HG03097 (cell line): ENCODE data around the gene KRT16.
"Not testable (repeated sequence)": the region's sequence is repeated elsewhere in the genome, so short reads cannot be mapped to it uniquely, and the experiment has no call there.

Experiments
- ATAC-seq: cut with Tn5 transposase; IDR thresholded peaks from one replicate; pipeline ENCODE4 v1.9.1; 2021; ENCODE audit not compliant: unreplicated experiment, low FRiP score

The KRT16 gene

GRCh38 chr17:41612376-41613160 lies at the start of gene KRT16:
Gene KRT16, minus strand, starts transcription at chr17:41612767. Its CDS starts 79 bp downstream, at chr17:41612688.
- not testable (repeated sequence) for ATAC-seq

GRCh38 chr17:41660221-41660711 lies 47.7 kb upstream of the KRT16 start:
- no peak for ATAC-seq

- no peak for ATAC-seq
Measured at GRCh38 chr17:41659427-41660212, 47.1 kb upstream of the KRT16 start.

- ATAC-seq, result no peak
Measured at GRCh38 chr17:41658846-41659245, 46.3 kb upstream of the KRT16 start.

DNA sequence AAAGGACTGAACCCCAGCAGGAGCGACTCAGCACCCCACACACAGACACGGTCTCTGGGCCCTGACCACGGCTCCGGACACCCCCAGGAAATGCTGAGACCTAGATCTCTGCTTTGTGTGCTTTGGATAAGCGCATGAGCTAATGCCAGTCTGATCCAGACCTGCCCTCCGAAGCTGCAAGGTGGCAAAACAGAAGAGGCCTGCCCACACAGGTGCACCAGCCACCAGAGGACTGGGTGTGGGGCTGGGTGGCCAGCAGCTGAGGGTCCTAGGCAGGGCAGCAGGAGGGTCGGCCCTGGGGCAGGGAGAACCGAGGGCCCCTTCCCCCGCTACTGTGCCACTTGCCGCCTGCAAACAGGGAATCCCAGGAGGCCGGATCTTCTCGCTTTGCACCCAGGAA lies 45.4 kb upstream of the KRT16 start:
- ATAC-seq, result no peak

- no peak for ATAC-seq
Measured at GRCh38 chr17:41657176-41657754, 44.7 kb upstream of the KRT16 start.

DNA sequence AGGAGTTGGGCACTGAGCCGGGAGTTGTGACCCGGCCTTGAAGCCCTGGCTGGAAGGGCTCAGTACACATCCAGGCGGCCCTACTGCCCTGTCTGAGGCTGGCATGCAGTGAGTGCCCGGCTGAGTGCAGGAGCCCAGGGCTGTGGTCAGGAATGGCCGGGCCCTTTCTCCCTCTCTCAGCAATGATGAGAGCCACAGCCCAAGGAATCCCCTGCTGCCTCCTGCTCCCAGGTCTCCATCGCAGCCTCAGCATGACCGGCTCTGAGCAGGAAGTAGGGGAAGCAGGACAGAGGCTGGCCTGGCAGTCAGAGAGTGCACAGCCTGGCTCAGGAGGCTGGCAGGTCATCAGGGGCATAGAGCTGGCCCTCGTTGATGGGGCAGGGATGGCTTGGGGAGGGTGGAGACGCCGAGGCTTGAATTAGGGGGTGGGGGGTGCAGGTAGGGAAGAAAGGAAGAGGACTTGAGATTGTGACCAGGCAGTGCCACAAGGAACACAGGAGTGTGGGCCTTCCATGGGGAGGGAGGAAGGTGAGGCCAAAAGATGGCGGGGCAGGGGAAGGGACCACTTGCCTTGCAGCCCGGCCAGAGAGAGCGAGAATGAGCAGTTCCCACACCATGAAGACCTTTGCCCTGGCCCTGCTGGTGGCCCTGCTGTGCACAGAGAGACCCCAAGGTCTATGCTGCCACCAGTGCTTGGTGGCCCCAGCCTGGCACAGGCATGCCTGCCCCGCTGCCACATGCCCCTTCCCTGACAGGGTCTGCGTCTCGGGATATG lies 43.9 kb upstream of the KRT16 start:
- no peak for ATAC-seq

DNA sequence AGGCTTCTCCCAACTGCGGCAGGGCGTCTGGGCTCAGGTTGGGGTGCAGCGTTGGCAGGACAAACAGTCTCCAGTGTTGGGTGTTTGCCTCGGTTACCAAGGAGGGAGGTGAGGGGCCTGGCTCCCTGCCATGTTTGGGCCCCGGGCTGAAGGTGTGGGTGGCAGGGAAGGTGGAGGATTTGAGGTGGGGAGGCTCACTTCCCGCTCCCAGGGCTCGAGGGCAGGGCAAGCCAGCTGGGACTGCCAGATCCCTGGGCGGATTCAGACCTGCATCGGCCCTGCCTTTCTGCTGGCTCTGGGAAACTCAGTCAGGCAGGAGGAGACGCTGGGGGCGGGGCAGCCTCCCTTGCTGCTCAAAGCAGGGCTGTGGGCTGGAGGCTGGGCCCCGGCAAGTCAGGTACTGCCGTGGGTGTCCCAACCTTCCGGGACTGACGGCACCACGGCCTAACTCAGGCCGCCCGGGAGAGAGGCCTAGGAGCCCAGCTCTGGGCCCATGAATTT lies 43.1 kb upstream of the KRT16 start:
- no peak for ATAC-seq

GRCh38 chr17:41654678-41655607 lies 42.4 kb upstream of the KRT16 start:
- ATAC-seq, result no peak

DNA sequence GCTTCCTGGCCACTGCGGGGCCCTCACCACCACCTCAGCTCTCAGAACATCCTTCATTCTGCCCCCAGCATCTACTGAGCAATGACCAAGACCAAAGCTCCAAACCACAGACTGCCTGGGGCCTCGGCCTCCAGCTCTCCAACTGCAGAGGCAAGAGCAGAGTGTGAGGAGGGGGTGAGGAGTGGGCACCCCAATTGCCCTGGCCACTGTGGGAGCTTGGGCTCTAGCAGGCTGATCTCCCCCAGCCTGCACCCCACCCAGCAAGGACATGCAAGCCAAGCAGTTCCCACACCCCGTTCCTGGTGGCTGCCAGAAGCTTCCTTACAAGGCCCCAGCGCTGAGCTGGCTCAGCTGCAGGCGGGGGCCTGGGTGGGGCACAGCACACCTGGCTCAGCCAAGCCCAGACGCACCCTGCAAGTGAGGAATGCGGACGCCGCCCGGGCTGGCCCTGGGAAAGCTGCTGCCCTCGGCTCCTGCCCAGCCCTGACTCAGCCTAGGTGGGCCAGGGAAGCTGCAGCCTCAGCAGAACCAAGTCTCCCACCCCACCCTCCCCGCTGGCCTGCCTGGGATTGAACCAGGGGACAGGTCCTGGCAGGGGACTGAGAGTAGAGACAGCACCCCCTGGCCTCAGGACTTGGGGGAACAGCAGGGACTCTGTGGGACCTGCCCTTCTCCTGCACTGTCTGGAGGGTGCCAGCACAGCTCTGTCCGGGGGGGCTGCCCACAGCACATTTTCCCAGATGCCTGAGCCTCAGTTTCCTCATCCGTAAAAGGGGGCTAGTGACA lies 41.5 kb upstream of the KRT16 start:
- no peak for ATAC-seq

DNA sequence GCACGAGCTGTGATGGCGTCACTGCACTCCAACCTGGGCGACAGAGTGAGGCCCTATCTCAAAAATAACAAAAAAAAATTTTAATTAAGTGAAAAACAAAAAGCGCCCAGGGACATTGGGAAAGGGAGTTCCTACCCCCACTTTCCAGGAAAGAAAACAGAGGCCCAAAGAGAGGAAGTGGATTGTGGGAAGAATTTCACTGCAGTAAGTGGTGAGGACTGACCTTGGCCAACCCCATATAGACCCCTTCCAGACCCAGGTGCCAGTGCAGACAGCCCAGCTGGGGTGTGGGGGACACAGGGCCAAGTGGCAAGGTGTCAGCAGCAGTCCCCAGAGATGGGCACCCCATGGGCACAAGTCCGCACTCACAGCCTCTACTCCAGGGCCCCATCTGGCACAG lies 40.9 kb upstream of the KRT16 start:
- no peak for ATAC-seq

- no peak for ATAC-seq
Measured at GRCh38 chr17:41652461-41652970, 39.9 kb upstream of the KRT16 start.

GRCh38 chr17:41651625-41652460 lies 39.3 kb upstream of the KRT16 start:
- ATAC-seq, result no peak

GRCh38 chr17:41650794-41651624 lies 38.4 kb upstream of the KRT16 start:
- no peak for ATAC-seq

DNA sequence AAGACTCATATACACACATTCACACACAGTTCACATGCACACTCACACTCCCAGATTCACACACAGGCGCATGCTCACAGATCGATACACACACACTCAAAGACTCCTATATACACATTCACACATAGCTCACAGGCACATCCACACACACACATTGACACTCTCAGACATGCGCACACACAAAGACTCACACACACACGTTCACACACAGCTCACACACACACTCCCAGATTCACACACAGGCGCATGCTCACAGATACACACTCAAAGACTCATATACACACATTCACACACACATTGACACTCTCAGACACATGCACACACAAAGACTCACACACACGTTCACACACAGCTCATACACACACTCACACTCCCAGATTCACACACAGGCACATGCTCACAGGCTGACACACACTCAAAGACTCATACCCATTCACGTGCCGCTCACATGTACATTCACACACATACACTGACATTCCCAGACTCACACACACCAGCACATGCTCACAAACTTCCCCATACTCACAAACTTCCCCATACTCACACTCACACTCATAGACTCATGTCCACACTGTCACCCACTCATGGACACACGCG lies 37.5 kb upstream of the KRT16 start:
- no peak for ATAC-seq
